Activated T-helper 2 cell treated with anti-CD3 and anti-CD28 coated beads, Interferon-gamma antibody, Interleukin-2, Interleukin-4, amounts not matched to agents 10 μg/mL and 5 μg/mL and 100 μg/mL, durations not matched to agents 14 hours and 24 hours and 36 hours (primary cell): ENCODE results near the gene CC2D2A. TPM values are rescaled to one million over a fixed set of nuclear protein-coding genes. Genes with fewer than 3 reads are reported as not detected.

Experiments used
- DNase-seq: peaks from one replicate; pipeline ENCODE4 v3.0.0; 2021; ENCODE audit warnings: low spot score
- H3K27ac Mint-ChIP-seq: one replicate; pipeline ENCODE4 v1.8.0; 2021; ENCODE audit warnings: mixed read lengths
- H3K27me3 Mint-ChIP-seq: one replicate; pipeline ENCODE4 v1.8.0; 2021; ENCODE audit warnings: low read depth, mixed read lengths
- H3K36me3 Mint-ChIP-seq: one replicate; pipeline ENCODE4 v1.8.0; 2021; ENCODE audit warnings: low read depth, mixed read lengths
- H3K4me1 Mint-ChIP-seq: one replicate; pipeline ENCODE4 v1.8.0; 2021; ENCODE audit warnings: low read depth, mixed read lengths
- H3K4me3 Mint-ChIP-seq: one replicate; pipeline ENCODE4 v1.8.0; 2021; ENCODE audit warnings: low read depth, mild to moderate bottlenecking, moderate library complexity, mixed read lengths
- H3K9me3 Mint-ChIP-seq: one replicate; pipeline ENCODE4 v1.8.0; 2021; ENCODE audit warnings: mixed read lengths
- intact Hi-C: fragments of 100-400 bp; cut with micrococcal nuclease; formaldehyde crosslinking; loops from one replicate; pipeline ENCODE4 v1.15.1; 2023
- total RNA-seq: library from RNA; stranded (reverse); gene quantifications from 2 replicates; pipeline ENCODE4 v1.2.3, GENCODE V29; 2022

The CC2D2A gene
- total RNA-seq, 1 donor from 2014 or later = not detected

GRCh38 chr4:15479089-15479912 is 9.6 kb downstream of the CC2D2A start:
- intact Hi-C loops = loop anchor here (2.0 to 10.0 kb wide), 3 partner anchors 172 to 526 kb away; no protein-coding TSS in a partner anchor
- H3K27me3 Mint-ChIP-seq = no peaks in the 10 kb centered on the region
- DNase-seq = no peak
- H3K4me3 Mint-ChIP-seq = no peak overlapping the region
- no peaks in the 10 kb centered on the region for H3K9me3 Mint-ChIP-seq
- H3K27ac Mint-ChIP-seq = no peak overlapping the region
- H3K36me3 Mint-ChIP-seq = no peaks in the 10 kb centered on the region
- H3K4me1 Mint-ChIP-seq = no peaks in the 10 kb centered on the region

- Mint-ChIP-seq H3K27ac (no peak overlapping the region), H3K9me3 (no peaks in the 10 kb centered on the region), H3K4me3 (no peak overlapping the region), H3K4me1 (no peaks in the 10 kb centered on the region), H3K36me3 (no peaks in the 10 kb centered on the region), H3K27me3 (no peaks in the 10 kb centered on the region)
- intact Hi-C loops = loop anchor here (2.0 to 10.0 kb wide), 3 partner anchors 171 to 525 kb away; no protein-coding TSS in a partner anchor
- no peak for DNase-seq
Measured at GRCh38 chr4:15479913-15480185, 10.2 kb downstream of the CC2D2A start.

GRCh38 chr4:15481961-15482745 is 12.5 kb downstream of the CC2D2A start:
- H3K9me3 Mint-ChIP-seq = no peaks in the 10 kb centered on the region
- no peak overlapping the region for H3K27ac Mint-ChIP-seq
- H3K36me3 Mint-ChIP-seq = no peaks in the 10 kb centered on the region
- no peak for DNase-seq
- H3K4me3 Mint-ChIP-seq = no peak overlapping the region
- H3K27me3 Mint-ChIP-seq = peaks cover 13% of the 10 kb centered on the region
- no peaks in the 10 kb centered on the region for H3K4me1 Mint-ChIP-seq
- intact Hi-C loops = no loop called here

GRCh38 chr4:15482842-15483241 is 13.2 kb downstream of the CC2D2A start:
- no peak for DNase-seq
- H3K36me3 Mint-ChIP-seq = no peaks in the 10 kb centered on the region
- no peaks in the 10 kb centered on the region for H3K4me1 Mint-ChIP-seq
- no peaks in the 10 kb centered on the region for H3K9me3 Mint-ChIP-seq
- intact Hi-C loops = no loop called here
- no peak overlapping the region for H3K27ac Mint-ChIP-seq
- H3K27me3 Mint-ChIP-seq = peaks cover 14% of the 10 kb centered on the region
- H3K4me3 Mint-ChIP-seq = no peak overlapping the region

GRCh38 chr4:15488136-15488535 is 18.5 kb downstream of the CC2D2A start:
- no peaks in the 10 kb centered on the region for H3K4me1 Mint-ChIP-seq
- H3K4me3 Mint-ChIP-seq = no peak overlapping the region
- intact Hi-C loops = no loop called here
- H3K27me3 Mint-ChIP-seq = peaks cover 20% of the 10 kb centered on the region
- H3K36me3 Mint-ChIP-seq = no peaks in the 10 kb centered on the region
- H3K9me3 Mint-ChIP-seq = no peaks in the 10 kb centered on the region
- DNase-seq = no peak
- H3K27ac Mint-ChIP-seq = no peak overlapping the region

GRCh38 chr4:15488658-15489470 is 19.2 kb downstream of the CC2D2A start:
- no peak overlapping the region for H3K4me3 Mint-ChIP-seq
- no peak for DNase-seq
- H3K36me3 Mint-ChIP-seq = no peaks in the 10 kb centered on the region
- H3K9me3 Mint-ChIP-seq = no peaks in the 10 kb centered on the region
- intact Hi-C loops = no loop called here
- H3K27me3 Mint-ChIP-seq = peaks cover 20% of the 10 kb centered on the region
- H3K27ac Mint-ChIP-seq = no peak overlapping the region
- H3K4me1 Mint-ChIP-seq = no peaks in the 10 kb centered on the region

GRCh38 chr4:15489551-15489950 is 19.9 kb downstream of the CC2D2A start:
- DNase-seq = no peak
- no peaks in the 10 kb centered on the region for H3K9me3 Mint-ChIP-seq
- intact Hi-C loops = no loop called here
- no peak overlapping the region for H3K4me3 Mint-ChIP-seq
- no peaks in the 10 kb centered on the region for H3K36me3 Mint-ChIP-seq
- H3K27me3 Mint-ChIP-seq = peaks cover 20% of the 10 kb centered on the region
- no peaks in the 10 kb centered on the region for H3K4me1 Mint-ChIP-seq
- no peak overlapping the region for H3K27ac Mint-ChIP-seq

- Mint-ChIP-seq H3K4me1 (no peaks in the 10 kb centered on the region), H3K9me3 (peaks cover 14% of the 10 kb centered on the region), H3K27me3 (peaks cover 5% of the 10 kb centered on the region), H3K36me3 (no peaks in the 10 kb centered on the region), H3K4me3 (no peak overlapping the region), H3K27ac (no peak overlapping the region)
- intact Hi-C loops = no loop called here
- no peak for DNase-seq
Measured at GRCh38 chr4:15493411-15493810, 23.7 kb downstream of the CC2D2A start.

GRCh38 chr4:15495621-15496020 is 25.9 kb downstream of the CC2D2A start:
- H3K4me3 Mint-ChIP-seq = no peak overlapping the region
- DNase-seq = no peak

GRCh38 chr4:15498356-15498755 is 28.7 kb downstream of the CC2D2A start:
- Mint-ChIP-seq H3K9me3 (peaks cover 14% of the 10 kb centered on the region), H3K4me1 (no peaks in the 10 kb centered on the region), H3K27me3 (peaks cover 4% of the 10 kb centered on the region), H3K27ac (no peak overlapping the region), H3K4me3 (no peak overlapping the region), H3K36me3 (no peaks in the 10 kb centered on the region)
- intact Hi-C loops = no loop called here
- no peak for DNase-seq

More at GRCh38 chr4:15495621-15496020, 25.9 kb downstream of the CC2D2A start:
- H3K9me3 Mint-ChIP-seq = peaks cover 14% of the 10 kb centered on the region
- H3K4me1 Mint-ChIP-seq = no peaks in the 10 kb centered on the region
- intact Hi-C loops = no loop called here
- H3K27me3 Mint-ChIP-seq = no peaks in the 10 kb centered on the region
- H3K36me3 Mint-ChIP-seq = no peaks in the 10 kb centered on the region
- H3K27ac Mint-ChIP-seq = no peak overlapping the region

GRCh38 chr4:15500701-15501100 is 31.0 kb downstream of the CC2D2A start:
- Mint-ChIP-seq H3K4me1 (no peaks in the 10 kb centered on the region), H3K4me3 (no peak overlapping the region), H3K27ac (no peak overlapping the region), H3K9me3 (peaks cover 14% of the 10 kb centered on the region), H3K27me3 (peaks cover 4% of the 10 kb centered on the region), H3K36me3 (no peaks in the 10 kb centered on the region)
- no peak for DNase-seq
- intact Hi-C loops = no loop called here

GRCh38 chr4:15501941-15502340 is 32.3 kb downstream of the CC2D2A start:
- Mint-ChIP-seq H3K4me1 (peaks cover 2% of the 10 kb centered on the region), H3K9me3 (peaks cover 10% of the 10 kb centered on the region), H3K4me3 (no peak overlapping the region), H3K27ac (no peak overlapping the region), H3K36me3 (no peaks in the 10 kb centered on the region), H3K27me3 (peaks cover 4% of the 10 kb centered on the region)
- intact Hi-C loops = no loop called here
- DNase-seq = no peak
